Measurements from ENCODE around the gene C6orf62.
"Not testable (repeated sequence)": the region's sequence is repeated elsewhere in the genome, so short reads cannot be mapped to it uniquely, and the experiment has no call there.

Gene C6orf62

GRCh38 chr6:24666097-24666640, 52.8 kb downstream of the C6orf62 start:
- DNase-seq = peak; percentile 56

GRCh38 chr6:24664046-24664987, 54.6 kb downstream of the C6orf62 start:
- DNase-seq = no peak

GRCh38 chr6:24663189-24663588, 55.8 kb downstream of the C6orf62 start:
- no peak for DNase-seq

- DNase-seq = no peak
Measured at GRCh38 chr6:24662236-24662635, 56.7 kb downstream of the C6orf62 start.

- DNase-seq = not testable (repeated sequence)
Measured at GRCh38 chr6:24661759-24662158, 57.2 kb downstream of the C6orf62 start.

- no peak for DNase-seq
Measured at GRCh38 chr6:24660105-24660504, 58.8 kb downstream of the C6orf62 start.

- no peak for DNase-seq
Measured at GRCh38 chr6:24659561-24659960, 59.4 kb downstream of the C6orf62 start.

GRCh38 chr6:24658573-24659560, 60.1 kb downstream of the C6orf62 start:
- no peak for DNase-seq

- DNase-seq = no peak
Measured at GRCh38 chr6:24655215-24655614, 63.7 kb downstream of the C6orf62 start.
